Measurements from ENCODE around the gene RNU6-9.

The RNU6-9 gene

DNA sequence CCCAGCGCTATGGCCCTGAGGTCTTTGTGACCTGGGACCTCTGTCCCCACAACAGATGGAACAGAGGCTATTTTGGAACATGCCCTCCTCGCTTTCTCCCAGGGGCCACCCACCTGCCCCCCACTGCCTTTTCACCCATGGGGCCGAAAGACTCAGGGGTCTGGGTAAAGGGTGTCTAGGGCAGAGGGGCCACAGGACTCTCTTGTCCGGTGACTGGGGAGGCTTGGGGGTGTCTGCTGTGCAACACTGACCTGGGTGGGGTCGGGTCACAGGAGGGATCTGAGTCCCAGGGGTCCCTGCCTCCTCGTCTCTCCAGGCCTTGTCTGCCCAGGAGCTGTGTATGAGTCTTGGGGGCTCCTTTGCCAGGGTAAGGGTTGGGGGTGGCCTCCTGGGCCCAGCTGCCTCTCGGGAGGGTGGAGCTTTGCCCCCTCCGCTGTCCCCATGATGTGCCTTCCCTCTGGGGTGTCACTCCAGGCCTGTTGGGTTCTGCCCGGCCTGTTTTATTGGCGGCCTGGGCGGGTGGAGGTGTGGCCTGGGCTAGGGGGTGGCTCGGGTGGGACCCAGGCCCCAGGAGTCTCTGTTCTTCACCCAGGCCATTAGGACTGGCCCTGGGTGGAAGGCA lies 34.6 kb downstream of the RNU6-9 start:
- Histone ChIP-seq H3K79me2 (ENCODE audit: low read length) (peaks cover 36% of the 10 kb centered on the region), H2AFZ (ENCODE audit: low read length) (no peak overlapping the region), H3K4me2 (ENCODE audit: low read depth, low read length) (no peak overlapping the region), H3F3A (ENCODE audit: insufficient read depth, low read length) (peaks cover 18% of the 10 kb centered on the region; the same call in 1 of the 2 replicates), H4K20me1 (ENCODE audit: insufficient read depth, low read length) (no peaks in the 10 kb centered on the region), H3K9me2 (replicated peaks; ENCODE audit: insufficient read depth, low read length) (no peaks in the 10 kb centered on the region), H3K27me3 (replicated peaks; ENCODE audit: insufficient read depth, low read length) (no peaks in the 10 kb centered on the region), H3K36me3 (replicated peaks; ENCODE audit: insufficient read depth, low read length) (no peaks in the 10 kb centered on the region), H3K4me1 (ENCODE audit: low read length) (peaks cover 5% of the 10 kb centered on the region), H3K9me3 (replicated peaks; ENCODE audit: insufficient read depth, low read length) (no peaks in the 10 kb centered on the region), H3K9ac (ENCODE audit: low read length) (no peak overlapping the region), H3K4me3 (ENCODE audit: low read length) (no peak overlapping the region), H3K27ac (ENCODE audit: low read length) (no peak overlapping the region)
- no peak for TF ChIP-seq EZH2phosphoT487 (IDR thresholded peaks at IDR 0.05; ENCODE audit: low read length)
- TF ChIP-seq, protein P1, sequence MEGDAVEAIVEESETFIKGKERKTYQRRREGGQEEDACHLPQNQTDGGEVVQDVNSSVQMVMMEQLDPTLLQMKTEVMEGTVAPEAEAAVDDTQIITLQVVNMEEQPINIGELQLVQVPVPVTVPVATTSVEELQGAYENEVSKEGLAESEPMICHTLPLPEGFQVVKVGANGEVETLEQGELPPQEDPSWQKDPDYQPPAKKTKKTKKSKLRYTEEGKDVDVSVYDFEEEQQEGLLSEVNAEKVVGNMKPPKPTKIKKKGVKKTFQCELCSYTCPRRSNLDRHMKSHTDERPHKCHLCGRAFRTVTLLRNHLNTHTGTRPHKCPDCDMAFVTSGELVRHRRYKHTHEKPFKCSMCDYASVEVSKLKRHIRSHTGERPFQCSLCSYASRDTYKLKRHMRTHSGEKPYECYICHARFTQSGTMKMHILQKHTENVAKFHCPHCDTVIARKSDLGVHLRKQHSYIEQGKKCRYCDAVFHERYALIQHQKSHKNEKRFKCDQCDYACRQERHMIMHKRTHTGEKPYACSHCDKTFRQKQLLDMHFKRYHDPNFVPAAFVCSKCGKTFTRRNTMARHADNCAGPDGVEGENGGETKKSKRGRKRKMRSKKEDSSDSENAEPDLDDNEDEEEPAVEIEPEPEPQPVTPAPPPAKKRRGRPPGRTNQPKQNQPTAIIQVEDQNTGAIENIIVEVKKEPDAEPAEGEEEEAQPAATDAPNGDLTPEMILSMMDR (IDR thresholded peaks at IDR 0.05; ENCODE audit: low read length): no peak
- TF ChIP-seq EZH2 (optimal IDR thresholded peaks at IDR 0.05; ENCODE audit: low read depth, low read length): no peak
- no peak for DNase-seq

DNA sequence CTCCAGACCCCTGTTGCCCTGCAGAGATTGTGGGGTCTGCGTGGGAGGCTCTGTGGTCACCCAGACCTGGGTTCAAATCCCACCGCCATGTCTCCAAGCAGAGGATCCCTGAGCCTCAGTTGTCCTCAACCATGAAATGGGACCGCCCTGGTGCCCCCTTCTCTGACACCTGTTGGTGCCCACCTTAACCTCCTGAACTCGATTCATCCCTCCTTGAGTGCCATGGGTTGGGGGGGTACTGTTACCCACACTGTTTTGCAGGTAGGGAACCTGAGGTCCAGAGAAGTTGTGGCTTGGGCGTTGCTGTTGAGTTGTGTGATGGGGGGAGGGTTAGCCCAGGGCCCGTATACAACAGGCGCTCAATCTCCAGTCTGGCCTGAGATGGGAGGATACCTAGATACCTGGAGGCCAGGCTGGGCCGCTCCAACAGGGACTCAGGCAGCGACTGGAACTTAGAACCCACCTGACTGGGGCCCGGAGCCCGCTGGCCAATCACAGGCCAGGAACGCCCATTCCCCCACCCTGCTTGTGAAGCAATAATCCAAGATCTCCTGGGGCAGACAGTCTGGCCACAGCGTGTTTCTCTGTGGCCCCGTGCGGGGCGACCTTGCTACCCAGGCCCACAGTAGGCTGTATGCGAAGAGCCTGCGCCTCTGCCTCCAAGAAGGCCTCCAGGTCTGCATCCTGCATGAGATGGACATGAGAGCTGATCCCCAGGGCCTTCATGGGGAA lies 35.4 kb downstream of the RNU6-9 start:
- Histone ChIP-seq H3K4me3 (ENCODE audit: low read length) (no peak overlapping the region), H3K9ac (ENCODE audit: low read length) (no peak overlapping the region), H2AFZ (ENCODE audit: low read length) (no peak overlapping the region), H4K20me1 (ENCODE audit: insufficient read depth, low read length) (no peaks in the 10 kb centered on the region), H3K27me3 (replicated peaks; ENCODE audit: insufficient read depth, low read length) (no peaks in the 10 kb centered on the region), H3K4me1 (ENCODE audit: low read length) (peaks cover 5% of the 10 kb centered on the region), H3F3A (ENCODE audit: insufficient read depth, low read length) (peaks cover 18% of the 10 kb centered on the region; the same call in 1 of the 2 replicates), H3K9me3 (replicated peaks; ENCODE audit: insufficient read depth, low read length) (no peaks in the 10 kb centered on the region), H3K9me2 (replicated peaks; ENCODE audit: insufficient read depth, low read length) (no peaks in the 10 kb centered on the region), H3K79me2 (ENCODE audit: low read length) (peaks cover 42% of the 10 kb centered on the region), H3K27ac (ENCODE audit: low read length) (no peak overlapping the region), H3K4me2 (ENCODE audit: low read depth, low read length) (no peak overlapping the region), H3K36me3 (replicated peaks; ENCODE audit: insufficient read depth, low read length) (no peaks in the 10 kb centered on the region)
- no peak for TF ChIP-seq EZH2phosphoT487 (IDR thresholded peaks at IDR 0.05; ENCODE audit: low read length)
- no peak for TF ChIP-seq EZH2 (optimal IDR thresholded peaks at IDR 0.05; ENCODE audit: low read depth, low read length)
- TF ChIP-seq, protein P1 (IDR thresholded peaks at IDR 0.05; ENCODE audit: low read length): no peak
- DNase-seq: no peak

DNA sequence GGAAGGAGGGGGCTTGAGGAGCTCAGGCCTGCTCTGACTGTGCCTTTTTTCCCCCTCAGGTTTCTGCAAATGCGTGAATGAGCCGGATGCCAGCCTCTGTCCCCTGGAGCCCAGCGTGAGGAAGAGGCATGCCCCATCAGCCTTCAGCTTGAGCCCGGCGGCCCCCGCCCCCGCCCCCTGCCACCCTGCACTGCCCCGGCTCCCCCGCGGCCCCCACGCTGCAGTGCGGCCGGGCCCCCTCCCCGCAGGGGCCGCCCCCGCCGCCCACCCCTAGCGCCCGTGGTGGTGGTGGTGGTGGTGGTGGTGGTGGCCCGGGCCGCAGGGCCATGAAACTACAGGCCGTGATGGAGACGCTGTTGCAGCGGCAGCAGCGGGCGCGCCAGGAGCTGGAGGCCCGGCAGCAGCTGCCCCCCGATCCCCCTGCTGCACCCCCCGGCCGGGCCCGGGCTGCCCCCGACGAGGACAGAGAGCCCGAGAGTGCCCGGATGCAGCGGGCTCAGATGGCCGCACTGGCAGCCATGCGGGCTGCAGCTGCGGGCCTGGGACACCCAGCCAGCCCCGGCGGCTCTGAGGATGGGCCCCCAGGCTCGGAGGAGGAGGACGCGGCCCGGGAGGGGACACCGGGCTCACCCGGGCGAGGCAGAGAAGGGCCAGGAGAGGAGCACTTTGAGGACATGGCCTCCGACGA lies 36.1 kb downstream of the RNU6-9 start:
- Histone ChIP-seq H3K27ac (ENCODE audit: low read length) (no peak overlapping the region), H3K36me3 (replicated peaks; ENCODE audit: insufficient read depth, low read length) (no peaks in the 10 kb centered on the region), H3K27me3 (replicated peaks; ENCODE audit: insufficient read depth, low read length) (no peaks in the 10 kb centered on the region), H4K20me1 (ENCODE audit: insufficient read depth, low read length) (no peaks in the 10 kb centered on the region), H3K9ac (ENCODE audit: low read length) (no peak overlapping the region), H3K4me1 (ENCODE audit: low read length) (no peaks in the 10 kb centered on the region), H3F3A (ENCODE audit: insufficient read depth, low read length) (peaks cover 15% of the 10 kb centered on the region; the same call in 1 of the 2 replicates), H3K4me3 (ENCODE audit: low read length) (no peak overlapping the region), H3K9me2 (replicated peaks; ENCODE audit: insufficient read depth, low read length) (no peaks in the 10 kb centered on the region), H2AFZ (ENCODE audit: low read length) (no peak overlapping the region), H3K9me3 (replicated peaks; ENCODE audit: insufficient read depth, low read length) (no peaks in the 10 kb centered on the region), H3K79me2 (ENCODE audit: low read length) (peaks cover 47% of the 10 kb centered on the region), H3K4me2 (ENCODE audit: low read depth, low read length) (no peak overlapping the region)
- DNase-seq: no peak
- no peak for TF ChIP-seq EZH2 (optimal IDR thresholded peaks at IDR 0.05; ENCODE audit: low read depth, low read length)
- TF ChIP-seq, protein P1 (IDR thresholded peaks at IDR 0.05; ENCODE audit: low read length): no peak
- no peak for TF ChIP-seq EZH2phosphoT487 (IDR thresholded peaks at IDR 0.05; ENCODE audit: low read length)
